HepG2 (cell line): ENCODE measurements around the gene BLOC1S1. TPM values are rescaled to one million over a fixed set of nuclear protein-coding genes. Genes with fewer than 3 reads are reported as not detected.
A peak's percentile ranks its signal among the peaks of the same experiment; 100 is the strongest.

Experiments
- DMTF1 ChIP-seq: sonication (generic); formaldehyde crosslinking; IDR thresholded peaks from 2 replicates; pipeline ENCODE4 v1.4.0; 2020; ENCODE audit warnings: mild to moderate bottlenecking, missing genetic modification reagents
- DR1 ChIP-seq: sonication (generic); formaldehyde crosslinking; IDR thresholded peaks from 2 replicates; pipeline ENCODE4 v1.8.0; 2021; ENCODE audit warnings: mild to moderate bottlenecking, missing genetic modification reagents, inconsistent platforms
- FOXK2 ChIP-seq: fragments of 450-650 bp; IDR thresholded peaks from 2 replicates; pipeline ENCODE4 v1.6.1; 2016
- FOXO1 ChIP-seq: sonication (generic); formaldehyde crosslinking; IDR thresholded peaks from 2 replicates; pipeline ENCODE4 v1.4.0; 2020; ENCODE audit warnings: missing genetic modification reagents
- FOXP1 ChIP-seq, 2 experiments: fragments of 450-650 bp in 1 of 2; IDR thresholded peaks; 2 replicates each; pipeline ENCODE4 v1.6.1; 2017 to 2018; ENCODE audit warnings: antibody characterized with exemption in 1 of 2
- HES4 ChIP-seq: sonication (generic); formaldehyde crosslinking; IDR thresholded peaks from 2 replicates; pipeline ENCODE4 v1.9.0; 2021; ENCODE audit warnings: mild to moderate bottlenecking, missing genetic modification reagents, borderline replicate concordance
- HIC2 ChIP-seq: sonication (generic); formaldehyde crosslinking; IDR thresholded peaks from 2 replicates; pipeline ENCODE4 v1.9.0; 2022; ENCODE audit warnings: low read depth, missing genetic modification reagents
- HNRNPUL1 ChIP-seq: fragments of 200-400 bp; formaldehyde crosslinking; IDR thresholded peaks from 2 replicates; pipeline ENCODE4 v1.6.1; 2017; ENCODE audit warnings: low read depth, mild to moderate bottlenecking, low read length, moderate library complexity
- NCOA5 ChIP-seq: sonication (generic); formaldehyde crosslinking; IDR thresholded peaks from 2 replicates; pipeline ENCODE4 v1.4.0; 2020; ENCODE audit warnings: missing genetic modification reagents
- PHF8 ChIP-seq: sonication (generic); formaldehyde crosslinking; IDR thresholded peaks from 2 replicates; pipeline ENCODE4 v1.5.0; 2020; ENCODE audit warnings: missing genetic modification reagents
- RFX5 ChIP-seq: IDR thresholded peaks from 2 replicates; pipeline ENCODE4 v1.6.1; 2011; ENCODE audit warnings: low read depth, low read length, improper control_type of control experiment
- TBX2 ChIP-seq: sonication (generic); formaldehyde crosslinking; IDR thresholded peaks from 2 replicates; pipeline ENCODE4 v1.5.0; 2020; ENCODE audit warnings: missing genetic modification reagents, mild to moderate bottlenecking, borderline replicate concordance
- TRAFD1 ChIP-seq: sonication (generic); formaldehyde crosslinking; IDR thresholded peaks from 2 replicates; pipeline ENCODE4 v1.5.1; 2020; ENCODE audit warnings: missing genetic modification reagents, mild to moderate bottlenecking, borderline replicate concordance
- U2AF1 ChIP-seq: fragments of 200-400 bp; formaldehyde crosslinking; optimal IDR thresholded peaks from 2 replicates; pipeline ENCODE3; 2017; ENCODE audit warnings: mild to moderate bottlenecking, low read depth, low read length
- ZFX ChIP-seq: sonication (generic); formaldehyde crosslinking; IDR thresholded peaks from 2 replicates; pipeline ENCODE4 v1.4.0; 2020; ENCODE audit warnings: mild to moderate bottlenecking, low read depth, missing genetic modification reagents, moderate library complexity
- ZNF101 ChIP-seq: sonication (generic); formaldehyde crosslinking; IDR thresholded peaks from 2 replicates; pipeline ENCODE4 v1.4.0; 2020; ENCODE audit warnings: mild to moderate bottlenecking, low read depth, missing genetic modification reagents, borderline replicate concordance
- ZNF160 ChIP-seq: sonication (generic); formaldehyde crosslinking; IDR thresholded peaks from 2 replicates; pipeline ENCODE4 v1.8.0; 2022; ENCODE audit warnings: mild to moderate bottlenecking, inconsistent platforms, missing genetic modification reagents
- ZNF24 ChIP-seq: fragments of 450-650 bp; IDR thresholded peaks from 2 replicates; pipeline ENCODE4 v1.6.1; 2017; ENCODE audit warnings: antibody characterized with exemption, mild to moderate bottlenecking
- polyA plus RNA-seq, 8 experiments: library from polyadenylated mRNA; depleted of rRNA in 3 of 8; stranded (reverse) in 7 of 8; unstranded in 1 of 8; fragments of >200 nt; fragmentation: Illumina TruSeq in 4 of 8; extraction: Trizol in 4 of 8; gene quantifications; 2 replicates each; pipeline versions ENCODE4 v1.2.1 to v1.2.3, GENCODE V29; 2011 to 2016; ENCODE audit warnings: low read depth in 4 of 8, missing spikeins in 1 of 8, mixed read lengths in 1 of 8; ENCODE audit not compliant: insufficient read depth in 1 of 8
- total RNA-seq, 5 experiments: library from RNA; depleted of rRNA; stranded (reverse); fragments of >200 nt; fragmentation: Illumina TruSeq; extraction: Trizol; gene quantifications; 2 replicates each; pipeline ENCODE4 v1.2.3, GENCODE V29; 2016; ENCODE audit warnings: low read depth in 1 of 5
- TF ChIP-seq, protein P1 (sequence below): sonication (generic); formaldehyde crosslinking; conservative IDR thresholded peaks from 2 replicates; pipeline ENCODE4 v1.8.0; 2022; ENCODE audit warnings: low read depth, missing genetic modification reagents
- TF ChIP-seq, protein P2 (sequence below): sonication (generic); formaldehyde crosslinking; IDR thresholded peaks from 2 replicates; pipeline ENCODE4 v1.4.0; 2020; ENCODE audit warnings: missing genetic modification reagents

The BLOC1S1 gene
- total and polyA plus RNA-seq, 2 of the 13 experiments (the other 11 are each of a cell fraction or from before 2014, with no cell fraction given) = 55.1 to 95.3 TPM

DNA sequence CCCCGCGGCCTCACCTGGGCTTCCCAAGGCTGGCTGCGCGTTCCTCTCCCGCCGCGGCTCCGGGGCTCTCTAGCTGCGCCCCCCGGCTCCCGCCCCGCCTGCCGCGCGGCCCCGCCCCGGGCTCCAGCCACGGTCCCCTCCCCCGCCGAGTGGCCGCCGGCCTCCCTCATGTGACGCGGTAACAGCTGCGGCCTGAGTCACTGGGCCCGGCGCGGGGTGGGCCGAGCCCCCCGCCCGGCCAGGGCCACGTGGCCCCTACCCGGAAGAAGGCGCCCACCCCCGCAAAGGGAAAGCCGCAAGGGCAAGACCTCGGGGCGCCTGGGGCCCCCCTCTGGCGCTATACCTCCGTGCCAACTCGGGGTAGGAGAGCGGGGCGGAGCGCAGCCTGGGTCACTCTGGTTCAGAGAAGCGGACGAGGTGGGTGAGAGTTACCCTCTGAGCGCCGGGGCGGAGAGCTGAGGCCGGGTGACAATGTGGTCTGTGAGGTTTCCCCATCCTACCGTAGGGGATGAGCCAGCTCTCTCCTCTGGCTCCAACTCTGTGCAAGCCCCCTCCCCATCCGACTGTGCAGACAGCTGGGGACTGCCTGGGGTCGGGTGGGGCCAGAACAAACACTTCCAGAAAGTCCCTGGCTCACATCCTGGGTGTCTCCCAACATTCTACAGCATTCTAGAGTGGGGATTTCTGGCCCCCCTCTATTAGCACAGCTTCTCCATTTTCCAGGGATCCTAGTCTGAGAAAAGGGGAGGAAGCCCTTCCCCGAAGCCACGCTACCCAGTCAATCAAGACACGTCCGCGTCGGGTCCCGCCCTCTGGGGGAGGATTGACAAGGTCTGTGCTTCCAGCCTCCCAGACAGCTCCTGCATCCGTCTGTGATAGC, 13.3 kb downstream of the BLOC1S1 start, which contains the start of gene CD63 (continued):
- no peak for TF ChIP-seq HNRNPUL1
- TF ChIP-seq ZNF24 = no peak
- no peak for TF ChIP-seq U2AF1
- TF ChIP-seq NCOA5 = no peak
- no peak for TF ChIP-seq ZNF160 (CRISPR knock-in tag)
- TF ChIP-seq HES4 = no peak
- TF ChIP-seq DR1 (CRISPR knock-in tag) = no peak
- no peak for TF ChIP-seq RFX5
- TF ChIP-seq, protein P1, sequence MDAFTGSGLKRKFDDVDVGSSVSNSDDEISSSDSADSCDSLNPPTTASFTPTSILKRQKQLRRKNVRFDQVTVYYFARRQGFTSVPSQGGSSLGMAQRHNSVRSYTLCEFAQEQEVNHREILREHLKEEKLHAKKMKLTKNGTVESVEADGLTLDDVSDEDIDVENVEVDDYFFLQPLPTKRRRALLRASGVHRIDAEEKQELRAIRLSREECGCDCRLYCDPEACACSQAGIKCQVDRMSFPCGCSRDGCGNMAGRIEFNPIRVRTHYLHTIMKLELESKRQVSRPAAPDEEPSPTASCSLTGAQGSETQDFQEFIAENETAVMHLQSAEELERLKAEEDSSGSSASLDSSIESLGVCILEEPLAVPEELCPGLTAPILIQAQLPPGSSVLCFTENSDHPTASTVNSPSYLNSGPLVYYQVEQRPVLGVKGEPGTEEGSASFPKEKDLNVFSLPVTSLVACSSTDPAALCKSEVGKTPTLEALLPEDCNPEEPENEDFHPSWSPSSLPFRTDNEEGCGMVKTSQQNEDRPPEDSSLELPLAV (CRISPR knock-in tag) = no peak
- peak; percentile 54; the same call in 1 of the 2 replicates for TF ChIP-seq PHF8
- TF ChIP-seq FOXO1 = no peak
- TF ChIP-seq FOXK2 = no peak
- TF ChIP-seq HIC2 = no peak
- no peak for TF ChIP-seq FOXP1 (IDR thresholded peaks at IDR 0.05)
- TF ChIP-seq FOXP1 (CRISPR knock-in tag; IDR thresholded peaks at IDR 0.05) = no peak
- TF ChIP-seq, protein P2, sequence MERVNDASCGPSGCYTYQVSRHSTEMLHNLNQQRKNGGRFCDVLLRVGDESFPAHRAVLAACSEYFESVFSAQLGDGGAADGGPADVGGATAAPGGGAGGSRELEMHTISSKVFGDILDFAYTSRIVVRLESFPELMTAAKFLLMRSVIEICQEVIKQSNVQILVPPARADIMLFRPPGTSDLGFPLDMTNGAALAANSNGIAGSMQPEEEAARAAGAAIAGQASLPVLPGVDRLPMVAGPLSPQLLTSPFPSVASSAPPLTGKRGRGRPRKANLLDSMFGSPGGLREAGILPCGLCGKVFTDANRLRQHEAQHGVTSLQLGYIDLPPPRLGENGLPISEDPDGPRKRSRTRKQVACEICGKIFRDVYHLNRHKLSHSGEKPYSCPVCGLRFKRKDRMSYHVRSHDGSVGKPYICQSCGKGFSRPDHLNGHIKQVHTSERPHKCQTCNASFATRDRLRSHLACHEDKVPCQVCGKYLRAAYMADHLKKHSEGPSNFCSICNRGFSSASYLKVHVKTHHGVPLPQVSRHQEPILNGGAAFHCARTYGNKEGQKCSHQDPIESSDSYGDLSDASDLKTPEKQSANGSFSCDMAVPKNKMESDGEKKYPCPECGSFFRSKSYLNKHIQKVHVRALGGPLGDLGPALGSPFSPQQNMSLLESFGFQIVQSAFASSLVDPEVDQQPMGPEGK (CRISPR knock-in tag) = peak; percentile 98
- no peak for TF ChIP-seq ZNF101 (CRISPR knock-in tag)
- peak; percentile 47; the same call in 1 of the 2 replicates for TF ChIP-seq TRAFD1
- peak; percentile 76 for TF ChIP-seq TBX2 (CRISPR knock-in tag)
- TF ChIP-seq DMTF1 (CRISPR knock-in tag) = no peak
- peak; percentile 87 for TF ChIP-seq ZFX (CRISPR knock-in tag)
